ENCODE data around the gene NOX3. TPM values are rescaled to one million over a fixed set of nuclear protein-coding genes. Genes with fewer than 3 reads are reported as not detected.

Gene NOX3
- total RNA-seq, 1 experiment from 2014 or later, result not detected

GRCh38 chr6:155384321-155384952 is 71.2 kb downstream of the NOX3 start:
- Histone ChIP-seq H2AK5ac (ENCODE audit: insufficient read length, low read length) (no peak overlapping the region), H3K27ac (ENCODE audit: insufficient read length, low read depth, low read length) (no peak overlapping the region), H2BK15ac (ENCODE audit: low read depth, low read length) (no peak overlapping the region), H3K27me3 (ENCODE audit: insufficient read depth, low read length) (no peaks in the 10 kb centered on the region), H2BK20ac (ENCODE audit: low read depth, low read length, poor library complexity, severe bottlenecking) (no peak overlapping the region), H3K79me1 (ENCODE audit: insufficient read depth, low read depth, low read length, poor library complexity, severe bottlenecking) (no peaks in the 10 kb centered on the region), H3K23ac (ENCODE audit: insufficient read length, low read depth, low read length) (no peak overlapping the region), H3K4me2 (ENCODE audit: insufficient read depth, insufficient read length, low read length) (no peak overlapping the region), H4K5ac (ENCODE audit: insufficient read length, low read depth, low read length) (no peak overlapping the region), H3K4me1 (ENCODE audit: insufficient read depth, low read length) (no peaks in the 10 kb centered on the region), H2BK12ac (ENCODE audit: insufficient read length, low read depth, low read length) (no peak overlapping the region), H4K8ac (replicated peaks; ENCODE audit: insufficient read length, low read depth, low read length) (no peak overlapping the region), H4K20me1 (ENCODE audit: control insufficient read depth, insufficient read depth, insufficient read length) (no peaks in the 10 kb centered on the region), H3K4ac (ENCODE audit: low read depth, low read length) (no peak overlapping the region), H3K18ac (ENCODE audit: insufficient read length, low read depth, low read length) (no peak overlapping the region), H2BK120ac (ENCODE audit: low read depth, low read length, poor library complexity, severe bottlenecking) (no peak overlapping the region), H3K56ac (ENCODE audit: insufficient read length, low read depth, low read length) (no peak overlapping the region), H2AFZ (ENCODE audit: low read length) (no peak overlapping the region), H4K91ac (ENCODE audit: insufficient read length, low read depth, low read length) (no peak overlapping the region), H2BK5ac (ENCODE audit: insufficient read length, low read length) (no peak overlapping the region), H3K79me2 (ENCODE audit: insufficient read depth, low read length) (no peaks in the 10 kb centered on the region), H3K9me3 (ENCODE audit: control insufficient read depth, low read depth, low read length) (no peaks in the 10 kb centered on the region), H3K14ac (ENCODE audit: insufficient read depth, low read length) (no peak overlapping the region), H3K23me2 (ENCODE audit: insufficient read length, low read depth, low read length, poor library complexity, severe bottlenecking) (no peaks in the 10 kb centered on the region), H3T11ph (ENCODE audit: low read length) (no peak overlapping the region), H3K9ac (ENCODE audit: extremely low read depth, insufficient read length, low read length) (no peak overlapping the region)
- H3K27me3 Mint-ChIP-seq (ENCODE audit: low read depth), result no peaks in the 10 kb centered on the region
- no peak overlapping the region for H3K4me3 Mint-ChIP-seq
- H3K4me1 Mint-ChIP-seq, result no peaks in the 10 kb centered on the region
- H3K9me3 Mint-ChIP-seq, result no peaks in the 10 kb centered on the region
- H3K27ac Mint-ChIP-seq, result no peak overlapping the region
- TF ChIP-seq, protein P1, sequence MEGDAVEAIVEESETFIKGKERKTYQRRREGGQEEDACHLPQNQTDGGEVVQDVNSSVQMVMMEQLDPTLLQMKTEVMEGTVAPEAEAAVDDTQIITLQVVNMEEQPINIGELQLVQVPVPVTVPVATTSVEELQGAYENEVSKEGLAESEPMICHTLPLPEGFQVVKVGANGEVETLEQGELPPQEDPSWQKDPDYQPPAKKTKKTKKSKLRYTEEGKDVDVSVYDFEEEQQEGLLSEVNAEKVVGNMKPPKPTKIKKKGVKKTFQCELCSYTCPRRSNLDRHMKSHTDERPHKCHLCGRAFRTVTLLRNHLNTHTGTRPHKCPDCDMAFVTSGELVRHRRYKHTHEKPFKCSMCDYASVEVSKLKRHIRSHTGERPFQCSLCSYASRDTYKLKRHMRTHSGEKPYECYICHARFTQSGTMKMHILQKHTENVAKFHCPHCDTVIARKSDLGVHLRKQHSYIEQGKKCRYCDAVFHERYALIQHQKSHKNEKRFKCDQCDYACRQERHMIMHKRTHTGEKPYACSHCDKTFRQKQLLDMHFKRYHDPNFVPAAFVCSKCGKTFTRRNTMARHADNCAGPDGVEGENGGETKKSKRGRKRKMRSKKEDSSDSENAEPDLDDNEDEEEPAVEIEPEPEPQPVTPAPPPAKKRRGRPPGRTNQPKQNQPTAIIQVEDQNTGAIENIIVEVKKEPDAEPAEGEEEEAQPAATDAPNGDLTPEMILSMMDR (conservative IDR thresholded peaks at IDR 0.05), result no peak
- DNase-seq, result no peak
- no peaks in the 10 kb centered on the region; a peak in 2 of 7 replicates for H3K36me3 Mint-ChIP-seq (ENCODE audit: insufficient read depth in 1 of 3, low read depth in 3 of 3)
- WGBS (ENCODE audit: extremely low coverage, insufficient read length, low lambda C conversion rate), result no CpG with 5 or more reads among the region's 15 CpGs
